DMS 273 (cell line): Measurements from ENCODE around the gene MYL7.

ENCODE experiments used
- DNase-seq: peaks from one replicate; lab custom pipeline; 2025; ENCODE audit not compliant: unreplicated experiment; lab: John Stamatoyannopoulos, UW

MYL7 gene

DNA sequence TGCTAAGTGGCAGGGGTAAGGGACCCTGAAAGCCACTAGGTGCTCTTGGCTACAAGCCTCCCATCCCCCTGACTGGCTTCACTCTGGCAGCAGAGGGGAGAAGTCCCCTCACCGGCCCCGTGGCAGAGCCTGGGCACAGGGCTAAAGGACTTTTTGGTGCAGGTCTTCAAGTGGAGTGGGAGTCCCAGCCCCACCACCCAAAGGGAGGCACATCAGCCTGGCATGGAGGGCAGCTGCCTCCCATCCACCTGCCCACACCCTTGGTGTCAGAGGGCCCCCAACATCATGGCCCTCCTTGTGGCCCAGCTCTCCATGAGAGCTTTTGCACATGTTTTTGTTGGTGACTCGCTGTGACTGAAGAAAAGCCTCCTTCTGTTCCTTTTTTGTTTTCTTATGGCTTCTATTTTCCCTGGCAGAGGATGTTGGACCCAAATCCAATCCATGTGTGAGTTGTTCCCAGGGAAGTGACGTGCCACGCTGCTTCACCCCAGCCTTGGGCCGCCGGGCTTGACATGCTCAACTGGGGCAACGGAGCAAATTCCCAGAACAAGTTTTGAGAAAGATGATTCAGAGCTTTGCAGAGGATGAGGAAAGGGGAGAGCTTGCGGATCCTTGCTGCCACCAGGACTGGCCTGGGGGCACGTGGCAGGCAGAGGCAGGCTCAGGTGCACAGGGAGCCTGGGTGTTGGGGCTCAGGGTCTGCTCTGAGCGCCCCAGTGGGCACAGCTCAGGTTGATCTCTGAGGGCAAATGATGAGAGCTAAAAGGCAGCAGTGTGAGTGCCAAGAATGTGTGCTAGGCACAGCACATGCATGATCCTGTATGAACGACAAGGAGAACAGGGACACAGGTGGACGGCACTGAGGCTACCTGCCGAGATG is 38.9 kb downstream of the MYL7 start:
- no peak for DNase-seq

DNA sequence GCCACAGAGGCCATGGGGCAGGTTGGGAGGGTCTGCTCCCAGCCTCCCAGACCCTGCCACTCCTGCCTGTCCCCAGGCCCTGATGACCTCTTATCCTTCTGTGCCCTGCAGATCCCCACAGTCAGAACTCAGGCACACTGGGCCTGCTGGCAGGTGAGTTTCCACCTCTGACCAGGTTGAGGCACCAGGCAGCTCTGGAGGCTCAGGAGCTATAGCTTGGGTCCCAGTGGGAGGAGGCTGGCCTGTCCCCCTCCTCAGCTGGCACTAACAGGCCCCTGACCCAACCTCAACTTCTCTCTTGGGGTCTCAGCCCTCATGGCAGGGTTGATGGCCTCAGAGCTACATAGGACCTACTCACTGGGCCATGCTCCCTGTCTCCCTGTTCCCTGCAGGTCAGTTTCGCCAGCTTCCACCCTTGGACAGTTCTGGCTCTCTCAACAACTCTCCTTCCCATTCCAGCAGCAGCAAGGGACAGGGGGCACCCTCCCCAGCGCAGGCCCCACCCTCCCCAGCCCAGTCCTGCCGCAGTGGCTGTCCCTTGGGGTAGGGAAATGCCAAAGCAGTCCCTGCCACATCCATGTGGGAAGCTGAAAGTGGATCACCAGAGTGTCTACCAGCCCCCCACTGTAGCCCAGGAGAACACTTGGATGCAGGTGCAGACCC is 39.7 kb downstream of the MYL7 start:
- no peak for DNase-seq

DNA sequence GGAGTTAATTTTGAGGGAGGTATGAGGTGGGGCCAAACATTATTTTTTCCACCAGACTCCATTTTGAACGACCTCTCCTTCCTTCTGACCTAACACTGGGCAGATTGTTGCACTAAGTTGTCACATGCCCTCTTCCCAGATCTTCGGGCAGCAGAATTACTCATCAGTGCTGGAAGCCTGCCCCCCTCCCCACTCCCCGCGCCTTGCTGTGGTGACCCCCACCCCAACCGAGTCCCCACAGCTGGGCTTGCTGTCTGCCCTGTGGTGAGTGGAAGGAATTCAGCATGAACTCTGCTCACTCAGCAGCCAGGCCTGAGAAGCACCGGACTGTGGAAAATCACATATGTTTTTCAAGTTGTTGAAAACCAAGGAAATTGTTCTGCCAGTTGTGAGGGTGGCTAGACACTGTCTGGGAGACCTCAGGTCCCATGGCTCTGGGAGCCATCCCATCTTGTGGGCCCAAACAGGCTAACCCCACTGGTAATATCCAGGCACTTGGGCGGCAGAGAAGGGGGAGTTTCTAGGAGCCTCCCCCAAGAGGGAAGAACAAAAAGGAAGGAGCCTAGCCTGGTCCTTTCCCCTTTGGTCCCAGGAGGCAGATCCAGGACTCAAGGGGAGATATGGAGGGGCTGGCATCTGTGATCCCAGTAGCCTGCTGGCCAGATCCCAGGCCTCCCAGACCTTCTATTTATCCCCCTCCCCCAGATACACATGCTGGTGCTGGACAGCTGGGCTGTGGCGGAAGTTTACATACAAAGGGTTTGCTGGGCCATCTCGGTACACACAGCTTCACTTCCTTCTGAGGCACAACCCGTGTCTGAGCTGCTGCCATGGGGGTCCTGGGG is 40.5 kb downstream of the MYL7 start:
- DNase-seq: peak; percentile 76

DNA sequence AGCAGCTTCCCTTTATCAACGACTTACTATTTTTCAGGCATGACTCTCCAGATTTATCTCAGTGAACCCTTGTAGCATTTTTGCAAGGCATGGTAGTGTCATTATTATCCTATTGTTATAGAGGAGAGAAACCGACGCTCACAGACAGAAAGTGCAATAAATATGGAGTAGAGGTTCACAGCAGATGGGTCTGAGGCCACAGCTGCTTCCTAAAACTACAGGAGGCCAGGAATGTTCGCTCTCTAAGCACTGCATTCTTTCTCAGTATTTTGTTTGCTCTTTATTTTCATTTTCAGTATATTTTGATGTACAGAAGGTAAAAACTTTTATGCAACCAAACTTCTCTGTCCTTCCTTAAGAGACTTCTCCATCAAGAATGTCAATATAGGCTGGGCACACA is 41.5 kb downstream of the MYL7 start:
- peak; percentile 53 for DNase-seq

DNA sequence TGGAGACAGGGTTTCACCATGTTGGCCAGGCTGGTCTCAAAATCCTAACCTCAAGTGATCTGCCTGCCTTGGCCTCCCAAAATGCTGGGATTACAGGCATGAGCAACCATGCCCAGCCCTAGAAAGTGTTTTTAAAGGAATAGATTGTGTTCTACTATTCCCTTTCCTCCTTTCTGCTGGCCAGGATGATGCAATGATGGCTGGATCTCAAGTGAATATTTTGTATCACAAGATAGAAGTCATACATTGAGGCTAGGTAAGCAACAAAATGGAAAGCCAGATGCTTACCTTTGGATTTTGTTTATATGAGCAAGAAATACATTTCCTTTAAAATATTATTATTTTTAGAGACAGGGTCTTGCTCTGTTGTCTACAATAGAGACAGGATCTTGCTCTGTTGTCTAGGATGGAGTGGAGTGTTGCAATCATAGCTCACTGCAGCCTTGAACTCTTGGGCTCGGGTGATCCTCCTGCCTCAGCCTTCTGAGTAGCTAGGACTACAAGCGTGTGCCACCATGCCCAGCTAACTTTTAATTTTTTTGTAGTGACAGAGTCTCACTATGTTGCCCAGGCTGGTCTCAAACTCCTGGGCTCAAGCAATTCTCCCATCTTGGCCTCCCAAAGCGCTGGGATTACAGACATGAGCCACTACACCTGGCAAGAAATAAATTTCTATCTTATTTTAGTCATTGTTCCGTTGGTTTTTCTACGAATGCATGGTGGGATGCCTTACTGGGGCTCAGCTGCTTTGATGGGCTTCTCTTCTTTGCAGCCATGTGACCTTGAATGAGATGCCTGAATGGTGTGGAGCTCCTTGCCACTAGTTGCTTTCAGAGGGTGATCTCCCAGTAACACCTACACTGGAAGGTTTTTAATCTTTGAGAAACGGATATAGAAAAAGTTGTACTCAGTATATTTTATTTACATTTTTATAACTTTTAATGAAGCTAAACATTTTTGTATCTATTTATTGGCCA is 42.8 kb downstream of the MYL7 start:
- DNase-seq: no peak

DNA sequence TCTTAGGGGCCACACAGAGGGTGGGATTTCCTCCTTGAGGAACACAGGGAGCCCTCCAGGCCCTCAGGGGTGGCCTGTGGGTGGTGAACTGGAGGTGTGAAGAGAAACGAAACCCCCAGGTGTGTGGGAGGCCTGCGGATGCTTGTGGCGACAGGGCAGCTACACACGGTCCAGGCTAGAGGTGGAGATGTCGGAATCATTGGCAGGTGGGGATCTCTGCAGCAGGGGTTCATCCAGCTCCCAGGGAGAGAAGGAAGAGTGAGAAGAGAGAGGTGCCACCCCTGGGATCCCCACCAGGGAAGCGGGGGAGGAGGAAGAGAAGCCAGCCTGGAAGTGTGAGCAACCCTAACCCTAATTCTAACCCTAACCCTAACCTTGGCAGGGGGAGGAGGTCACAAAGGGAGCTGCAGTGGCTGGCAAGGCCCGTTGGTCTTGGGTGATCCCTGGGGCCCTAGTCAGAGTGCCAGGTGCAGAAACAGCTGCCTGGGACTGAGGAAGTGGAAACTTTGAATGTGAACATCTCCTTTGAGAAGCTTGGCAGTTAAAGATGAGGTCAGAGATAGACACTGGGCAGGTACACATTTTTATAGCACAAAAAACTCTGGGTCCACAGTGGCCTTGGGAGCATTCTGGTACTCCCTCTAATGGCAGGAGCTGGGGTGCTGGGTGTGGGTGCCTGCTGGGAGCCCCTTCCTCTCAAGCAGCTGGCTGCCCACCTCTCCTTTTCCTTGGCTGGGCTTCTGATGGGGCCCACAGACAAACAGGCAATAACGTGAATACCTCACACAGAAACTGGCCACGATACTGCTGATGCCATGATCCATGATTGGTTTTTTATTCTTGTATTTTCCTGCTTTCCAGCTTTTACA is 43.8 kb downstream of the MYL7 start:
- peak; percentile 39 for DNase-seq

DNA sequence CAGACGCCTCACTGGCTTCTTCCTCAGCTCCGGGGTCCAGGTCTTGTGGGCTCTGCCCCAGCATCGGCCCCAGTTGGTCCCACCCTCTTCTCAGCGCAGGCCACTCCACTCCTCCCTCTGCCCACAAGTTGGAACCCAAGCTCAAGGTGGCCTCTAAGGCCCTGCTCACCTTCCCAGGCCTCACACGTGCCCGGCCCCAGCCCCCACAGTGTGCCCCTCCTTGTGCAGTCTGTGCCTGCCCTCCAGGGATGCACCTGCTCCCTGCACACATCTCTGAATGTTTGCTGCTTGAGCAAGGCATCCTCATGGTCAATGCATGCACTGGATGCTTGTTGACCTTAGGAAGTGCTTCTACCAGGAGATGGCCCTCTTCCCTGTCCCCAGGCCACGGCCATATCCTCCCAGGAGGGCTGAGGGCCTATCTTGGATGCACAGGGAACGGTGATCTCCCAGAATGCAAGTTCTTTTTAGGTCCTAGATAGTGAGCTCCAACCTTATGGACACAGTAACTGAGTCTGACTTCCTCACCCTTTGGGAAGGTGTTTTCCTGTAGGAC is 44.7 kb downstream of the MYL7 start:
- DNase-seq: no peak

DNA sequence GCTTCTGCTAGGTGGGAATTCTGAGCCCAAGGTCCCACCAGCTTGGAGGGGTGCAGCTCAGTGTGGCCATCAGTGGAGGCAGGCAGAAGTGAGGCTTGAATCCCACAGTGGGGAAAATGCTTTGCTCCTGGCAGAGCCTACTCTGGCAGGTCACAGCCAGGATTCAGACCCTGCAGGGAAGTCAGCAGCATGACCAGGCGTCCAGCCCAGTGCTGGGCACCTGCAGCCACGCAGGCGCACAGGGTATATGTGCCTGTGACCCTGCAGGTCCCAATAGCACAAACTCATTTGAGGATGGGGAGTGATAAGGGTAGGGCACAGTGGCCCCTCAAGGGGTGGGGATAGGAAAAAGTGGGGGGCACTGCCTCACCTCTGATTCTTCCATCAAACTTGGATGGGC is 45.4 kb downstream of the MYL7 start:
- DNase-seq: no peak

DNA sequence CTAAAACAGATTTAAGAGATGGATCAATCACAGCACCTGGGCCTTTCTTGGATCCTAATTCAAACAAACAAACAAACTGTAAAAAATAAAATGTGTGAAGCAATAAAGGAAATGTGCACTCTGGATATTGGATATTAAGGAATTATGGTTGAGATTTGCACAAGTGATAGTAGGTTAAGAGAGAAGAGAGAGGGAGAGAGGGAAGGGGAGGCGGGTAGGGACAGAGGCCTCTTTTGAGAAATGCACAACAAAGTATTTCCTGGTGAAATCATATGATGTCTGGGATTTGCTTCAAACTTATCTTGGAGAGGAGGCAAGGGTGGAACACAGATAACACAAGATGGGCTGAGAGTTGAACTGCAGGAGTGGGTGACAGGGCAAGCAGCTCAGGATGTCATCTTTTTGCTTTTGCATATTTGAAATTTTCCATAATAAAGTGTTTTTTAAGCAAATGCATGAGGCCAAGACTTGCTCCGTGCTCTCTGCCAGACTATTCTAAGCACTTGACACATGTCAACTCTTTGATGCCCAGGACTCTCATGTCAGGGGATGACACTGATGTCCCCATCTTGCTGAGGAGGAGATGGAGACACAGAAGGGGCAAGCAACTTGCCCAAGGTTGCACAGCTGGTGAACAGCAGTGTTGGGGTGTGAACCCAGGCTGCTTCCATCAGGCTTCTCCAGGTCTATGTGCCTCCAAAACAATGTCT is 46.1 kb downstream of the MYL7 start:
- no peak for DNase-seq

DNA sequence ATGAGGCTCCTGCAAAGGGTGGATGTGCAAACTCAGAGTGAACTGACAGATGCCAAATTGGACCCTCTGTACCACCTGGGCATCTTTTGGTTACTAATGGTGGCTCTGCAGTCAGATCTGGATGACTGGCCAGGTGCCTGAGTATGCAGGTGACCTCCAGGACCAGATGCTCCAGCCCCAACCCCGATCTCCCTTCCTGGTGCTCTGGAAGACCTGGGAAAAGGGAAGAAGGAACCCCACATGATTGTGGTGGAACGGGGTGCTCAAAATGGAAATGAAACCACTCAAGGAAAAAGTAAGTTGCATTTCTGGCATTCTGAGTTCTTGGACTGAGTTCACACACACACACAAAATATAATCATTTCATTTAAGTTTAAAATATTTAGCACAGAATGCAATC is 46.8 kb downstream of the MYL7 start:
- no peak for DNase-seq

DNA sequence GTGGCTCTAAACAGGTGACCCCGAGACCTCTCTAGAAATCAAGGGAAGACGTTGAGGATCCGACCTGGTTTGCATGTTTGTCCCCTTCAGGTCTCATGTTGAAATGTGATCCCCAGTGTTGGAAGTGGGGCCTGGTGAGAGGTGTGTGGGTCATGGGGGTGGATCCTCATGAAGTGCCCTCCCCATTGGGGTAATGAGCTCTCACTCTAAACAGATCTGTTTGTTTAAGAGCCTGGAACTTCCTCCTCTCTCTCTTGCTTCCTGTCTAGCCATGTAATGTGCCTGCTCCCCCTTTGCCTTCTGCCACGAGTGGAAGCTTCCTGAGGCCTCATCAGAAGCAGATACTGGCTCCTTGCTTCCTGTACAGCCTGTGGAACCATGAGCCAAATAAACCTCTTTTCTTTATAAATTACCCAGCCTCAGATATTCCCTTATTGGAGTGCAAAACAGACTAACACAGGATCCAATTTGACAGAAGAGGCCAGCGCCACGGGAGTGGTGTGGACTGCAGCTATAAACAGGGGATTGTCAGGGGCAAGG is 48.0 kb downstream of the MYL7 start:
- DNase-seq: no peak
